Loucy (cell line): ENCODE data around the gene CD44.

Experiments
- H2AFZ ChIP-seq: fragments of 200-600 bp; sonication (generic); 2 replicates; pipeline ENCODE4 v1.6.0; 2016; ENCODE audit warnings: antibody characterized with exemption, mild to moderate bottlenecking, low read length, moderate library complexity
- H3F3A ChIP-seq: fragments of 200-600 bp; 2 replicates; pipeline ENCODE4 v1.6.0; 2016; ENCODE audit warnings: antibody characterized with exemption, low read depth, mild to moderate bottlenecking
- H3K27me3 ChIP-seq: fragments of 200-600 bp; sonication (generic); 2 replicates; pipeline ENCODE4 v1.6.1; 2014; ENCODE audit warnings: low read length, mild to moderate bottlenecking; ENCODE audit not compliant: insufficient read depth, poor library complexity, severe bottlenecking
- H3K36me3 ChIP-seq: fragments of 200-600 bp; sonication (generic); 2 replicates; pipeline ENCODE4 v1.6.1; 2016; ENCODE audit warnings: low read length; ENCODE audit not compliant: insufficient read depth
- H3K4me1 ChIP-seq: fragments of 200-600 bp; sonication (generic); 2 replicates; pipeline ENCODE4 v1.5.1; 2014; ENCODE audit warnings: low read length, mild to moderate bottlenecking; ENCODE audit not compliant: insufficient read depth, poor library complexity, severe bottlenecking
- H3K4me2 ChIP-seq: fragments of 200-600 bp; sonication (generic); 2 replicates; pipeline ENCODE4 v1.6.0; 2014; ENCODE audit warnings: antibody characterized with exemption, low read length, low read depth, mild to moderate bottlenecking; ENCODE audit not compliant: poor library complexity, severe bottlenecking
- H3K4me3 ChIP-seq: fragments of 200-600 bp; sonication (generic); 2 replicates; pipeline ENCODE4 v1.5.1; 2014; ENCODE audit warnings: low read length, mild to moderate bottlenecking, mixed read lengths; ENCODE audit not compliant: poor library complexity, severe bottlenecking
- H3K79me2 ChIP-seq: fragments of 200-600 bp; sonication (generic); 2 replicates; pipeline ENCODE4 v1.6.1; 2014; ENCODE audit warnings: low read length; ENCODE audit not compliant: insufficient read depth
- H3K9ac ChIP-seq: fragments of 200-600 bp; sonication (generic); 2 replicates; pipeline ENCODE4 v1.6.0; 2014; ENCODE audit warnings: mild to moderate bottlenecking, low read depth, low read length, moderate library complexity; ENCODE audit not compliant: poor library complexity, severe bottlenecking
- H3K9me2 ChIP-seq: fragments of 200-600 bp; sonication (generic); replicated peaks from 2 replicates; pipeline ENCODE4 v1.6.1; 2016; ENCODE audit warnings: low read depth, low read length, mixed read lengths
- H3K9me3 ChIP-seq: fragments of 200-600 bp; sonication (generic); 2 replicates; pipeline ENCODE4 v1.6.1; 2014; ENCODE audit warnings: mild to moderate bottlenecking, antibody characterized with exemption, low read length, low read depth; ENCODE audit not compliant: insufficient read depth
- H4K20me1 ChIP-seq: fragments of 200-600 bp; sonication (generic); 2 replicates; pipeline ENCODE4 v1.6.0; 2014; ENCODE audit warnings: antibody characterized with exemption, low read length, mild to moderate bottlenecking; ENCODE audit not compliant: insufficient read depth, poor library complexity, severe bottlenecking
- EZH2phosphoT487 ChIP-seq: fragments of 200-600 bp; IDR thresholded peaks from 2 replicates; pipeline ENCODE4 v1.6.1; 2018; ENCODE audit warnings: antibody characterized with exemption, mild to moderate bottlenecking, moderate library complexity, borderline replicate concordance
- TF ChIP-seq, protein P1 (sequence below): fragments of 200-600 bp; sonication (generic); conservative IDR thresholded peaks from 2 replicates; pipeline ENCODE4 v1.5.1; 2014; ENCODE audit warnings: mild to moderate bottlenecking, antibody characterized with exemption, low read length

Gene CD44

GRCh38 chr11:35277827-35278226 lies 138.9 kb downstream of the CD44 start:
- peaks cover under 1% of the 10 kb centered on the region for H3K4me1 ChIP-seq
- no peaks in the 10 kb centered on the region for H3K27me3 ChIP-seq
- H2AFZ ChIP-seq, result no peak overlapping the region
- H3K4me2 ChIP-seq, result no peak overlapping the region
- no peak overlapping the region for H3K9ac ChIP-seq
- H3F3A ChIP-seq, result no peaks in the 10 kb centered on the region
- H3K4me3 ChIP-seq, result no peak overlapping the region
- no peak for TF ChIP-seq EZH2phosphoT487
- TF ChIP-seq, protein P1, sequence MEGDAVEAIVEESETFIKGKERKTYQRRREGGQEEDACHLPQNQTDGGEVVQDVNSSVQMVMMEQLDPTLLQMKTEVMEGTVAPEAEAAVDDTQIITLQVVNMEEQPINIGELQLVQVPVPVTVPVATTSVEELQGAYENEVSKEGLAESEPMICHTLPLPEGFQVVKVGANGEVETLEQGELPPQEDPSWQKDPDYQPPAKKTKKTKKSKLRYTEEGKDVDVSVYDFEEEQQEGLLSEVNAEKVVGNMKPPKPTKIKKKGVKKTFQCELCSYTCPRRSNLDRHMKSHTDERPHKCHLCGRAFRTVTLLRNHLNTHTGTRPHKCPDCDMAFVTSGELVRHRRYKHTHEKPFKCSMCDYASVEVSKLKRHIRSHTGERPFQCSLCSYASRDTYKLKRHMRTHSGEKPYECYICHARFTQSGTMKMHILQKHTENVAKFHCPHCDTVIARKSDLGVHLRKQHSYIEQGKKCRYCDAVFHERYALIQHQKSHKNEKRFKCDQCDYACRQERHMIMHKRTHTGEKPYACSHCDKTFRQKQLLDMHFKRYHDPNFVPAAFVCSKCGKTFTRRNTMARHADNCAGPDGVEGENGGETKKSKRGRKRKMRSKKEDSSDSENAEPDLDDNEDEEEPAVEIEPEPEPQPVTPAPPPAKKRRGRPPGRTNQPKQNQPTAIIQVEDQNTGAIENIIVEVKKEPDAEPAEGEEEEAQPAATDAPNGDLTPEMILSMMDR, result no peak
- no peaks in the 10 kb centered on the region for H3K9me3 ChIP-seq
- no peaks in the 10 kb centered on the region for H3K79me2 ChIP-seq
- H4K20me1 ChIP-seq, result no peaks in the 10 kb centered on the region
- H3K36me3 ChIP-seq, result no peaks in the 10 kb centered on the region
- H3K9me2 ChIP-seq, result no peaks in the 10 kb centered on the region

DNA sequence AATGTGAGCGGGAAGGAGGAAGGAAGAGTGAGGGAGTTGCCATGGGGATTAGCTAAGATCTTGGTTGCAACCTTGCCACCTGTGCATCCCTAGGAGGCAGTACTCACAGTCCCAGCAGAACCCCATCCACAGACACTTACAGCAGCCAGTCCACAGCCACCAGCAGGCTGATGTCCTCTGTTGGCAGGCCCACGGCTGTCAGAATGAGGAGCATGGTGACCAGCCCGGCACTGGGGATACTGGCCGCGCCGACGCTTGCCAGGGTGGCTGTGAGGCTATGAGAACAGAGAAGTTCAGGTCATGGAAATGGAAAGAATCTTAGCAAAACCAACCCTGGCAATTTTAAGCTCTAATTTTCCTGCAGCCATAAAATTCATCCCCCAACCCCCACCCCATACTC lies 141.8 kb downstream of the CD44 start:
- no peak overlapping the region for H2AFZ ChIP-seq
- H3F3A ChIP-seq, result no peaks in the 10 kb centered on the region
- no peak overlapping the region for H3K4me2 ChIP-seq
- no peaks in the 10 kb centered on the region for H3K36me3 ChIP-seq
- no peak overlapping the region for H3K4me3 ChIP-seq
- H3K9me2 ChIP-seq, result no peaks in the 10 kb centered on the region
- H3K9ac ChIP-seq, result no peak overlapping the region
- no peaks in the 10 kb centered on the region for H3K79me2 ChIP-seq
- TF ChIP-seq, protein P1, result no peak
- no peak for TF ChIP-seq EZH2phosphoT487
- no peaks in the 10 kb centered on the region for H3K27me3 ChIP-seq
- no peaks in the 10 kb centered on the region for H3K4me1 ChIP-seq
- H3K9me3 ChIP-seq, result no peaks in the 10 kb centered on the region
- H4K20me1 ChIP-seq, result no peaks in the 10 kb centered on the region

DNA sequence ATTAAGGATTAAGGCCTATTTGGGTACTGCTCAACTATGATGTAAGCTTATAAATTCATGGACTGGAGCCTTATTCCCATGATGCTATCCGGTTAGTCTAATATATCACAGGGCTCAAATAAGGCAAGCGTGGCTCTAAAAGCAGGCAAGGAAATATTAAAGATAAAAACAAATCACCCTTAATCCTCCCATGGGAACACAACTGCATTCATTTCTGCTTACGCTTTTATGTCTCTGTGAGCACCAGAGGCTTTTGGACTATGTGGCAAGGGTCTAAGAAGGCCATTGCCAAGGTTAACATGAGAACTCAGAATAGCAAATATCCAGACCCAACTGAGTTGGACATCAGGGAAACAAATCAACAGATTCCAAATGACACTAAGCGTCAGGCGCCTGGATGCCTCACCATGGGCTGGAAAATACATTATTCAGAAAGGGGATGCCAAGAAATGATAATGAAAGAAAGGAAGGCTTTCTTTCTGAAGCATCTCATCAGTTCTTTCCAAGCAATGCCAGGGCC lies 142.3 kb downstream of the CD44 start:
- Histone ChIP-seq H3K9ac (no peak overlapping the region), H3K4me2 (no peak overlapping the region), H3K9me2 (no peaks in the 10 kb centered on the region), H3K36me3 (no peaks in the 10 kb centered on the region), H3F3A (no peaks in the 10 kb centered on the region), H4K20me1 (no peaks in the 10 kb centered on the region), H3K4me3 (no peak overlapping the region), H3K27me3 (no peaks in the 10 kb centered on the region), H3K4me1 (no peaks in the 10 kb centered on the region), H3K79me2 (no peaks in the 10 kb centered on the region), H2AFZ (no peak overlapping the region), H3K9me3 (no peaks in the 10 kb centered on the region)
- TF ChIP-seq EZH2phosphoT487, result no peak
- TF ChIP-seq, protein P1, result no peak
